ENCODE data around the gene SUSD4.

SUSD4 gene

DNA sequence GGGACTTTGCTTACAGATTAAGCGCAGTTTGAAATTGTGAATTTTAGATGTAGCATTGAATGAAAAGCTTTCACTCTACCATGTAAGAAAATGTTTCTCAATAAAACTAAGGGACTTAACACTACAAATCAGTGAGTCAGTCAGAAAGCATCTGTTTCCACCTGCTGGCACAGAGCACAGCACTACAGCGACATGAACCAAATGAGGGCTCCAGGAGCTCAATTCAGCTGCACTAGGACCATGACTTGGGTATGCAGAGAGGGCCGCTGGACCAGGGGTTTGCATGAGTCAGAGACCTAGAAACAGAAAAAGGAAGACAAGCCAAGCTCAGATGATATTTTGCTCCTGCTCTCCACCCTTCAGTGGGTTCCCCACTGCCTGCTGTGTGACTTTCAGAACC lies 5.2 kb downstream of the SUSD4 start:
- no peak for DNase-seq (ENCODE audit: low spot score)

DNA sequence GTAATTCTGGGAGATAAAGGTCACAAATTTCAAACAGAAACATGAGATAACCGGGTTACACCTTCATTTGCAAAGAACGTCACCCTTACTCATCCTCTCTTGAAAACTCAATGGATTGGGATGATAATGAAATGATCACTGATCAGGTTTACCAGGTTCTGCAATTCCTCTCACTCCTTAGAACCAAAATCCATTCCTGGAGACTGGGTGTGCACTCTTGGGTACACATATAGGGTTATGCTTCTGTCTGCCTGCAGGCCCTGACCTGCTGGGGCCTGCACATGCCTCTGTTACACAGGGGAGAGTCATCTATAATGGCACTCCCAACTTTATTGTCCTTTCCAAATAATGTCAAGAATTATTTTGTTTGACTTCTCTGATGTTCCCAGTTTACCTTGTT lies 8.3 kb downstream of the SUSD4 start:
- no peak for DNase-seq (ENCODE audit: low spot score)

DNA sequence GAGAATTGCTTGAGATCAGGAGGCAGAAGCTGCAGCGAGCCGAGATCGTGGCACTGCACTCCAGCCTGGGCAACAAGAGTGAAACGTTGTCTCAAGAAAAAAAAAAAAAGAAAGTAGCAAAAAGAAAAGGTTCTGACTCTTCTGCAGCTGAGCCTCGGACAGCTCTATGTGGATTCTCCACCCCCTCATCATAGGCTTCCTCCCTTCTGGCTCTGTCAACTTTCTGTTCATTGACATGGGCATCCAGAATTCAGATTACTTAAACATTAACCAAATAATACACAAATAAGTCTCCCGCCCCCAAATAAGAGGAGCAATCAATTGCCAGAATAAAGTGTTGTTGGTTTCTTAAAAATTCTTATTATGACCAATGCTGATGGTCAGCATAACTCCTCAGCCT lies 10.0 kb downstream of the SUSD4 start:
- no peak for DNase-seq (ENCODE audit: low spot score)

DNA sequence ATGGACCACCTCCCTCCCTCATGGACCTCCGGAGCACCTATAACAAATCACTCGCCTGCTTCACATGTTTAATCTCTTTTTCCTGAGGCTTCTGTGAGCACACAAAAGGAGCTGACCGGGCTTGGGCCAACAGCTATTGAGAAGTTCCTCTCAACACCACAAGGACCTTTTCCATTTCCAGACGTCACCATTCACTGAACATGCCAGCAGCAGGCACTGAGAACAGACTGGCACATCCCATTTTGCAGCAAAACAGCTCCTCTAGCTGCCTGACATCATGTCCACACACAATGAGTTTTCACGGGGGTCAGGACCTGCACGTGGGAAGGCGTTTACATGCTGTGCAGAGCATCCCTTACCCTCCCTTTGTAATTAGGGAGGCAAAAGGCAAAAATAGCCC lies 11.0 kb downstream of the SUSD4 start:
- no peak for DNase-seq (ENCODE audit: low spot score)

DNA sequence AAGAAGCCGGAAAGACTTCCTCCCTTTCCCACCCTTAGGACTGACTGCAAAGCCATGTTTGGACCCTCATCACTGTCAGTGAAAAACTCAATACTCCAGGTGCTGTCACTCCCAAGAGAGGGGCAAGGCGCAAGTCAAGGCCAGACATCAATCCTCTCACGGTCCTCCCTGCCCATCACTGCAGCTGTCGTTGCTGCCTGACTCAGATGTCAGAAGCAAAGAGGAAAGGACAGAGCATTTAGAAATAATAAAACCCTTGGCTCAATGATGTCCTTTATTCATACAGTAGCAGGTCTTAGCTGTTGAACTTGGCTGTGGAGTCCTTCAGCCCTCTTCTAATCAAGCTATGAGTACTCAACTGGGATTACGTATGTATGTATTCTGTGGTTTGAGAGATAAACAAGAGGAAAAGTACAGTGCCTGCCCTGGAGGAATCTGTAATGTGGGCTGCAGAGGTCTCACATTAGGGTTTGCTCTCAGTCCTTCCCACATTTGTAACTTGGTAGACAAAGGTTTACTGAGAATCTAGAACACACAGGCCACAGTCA lies 13.5 kb downstream of the SUSD4 start:
- no peak for DNase-seq (ENCODE audit: low spot score)

DNA sequence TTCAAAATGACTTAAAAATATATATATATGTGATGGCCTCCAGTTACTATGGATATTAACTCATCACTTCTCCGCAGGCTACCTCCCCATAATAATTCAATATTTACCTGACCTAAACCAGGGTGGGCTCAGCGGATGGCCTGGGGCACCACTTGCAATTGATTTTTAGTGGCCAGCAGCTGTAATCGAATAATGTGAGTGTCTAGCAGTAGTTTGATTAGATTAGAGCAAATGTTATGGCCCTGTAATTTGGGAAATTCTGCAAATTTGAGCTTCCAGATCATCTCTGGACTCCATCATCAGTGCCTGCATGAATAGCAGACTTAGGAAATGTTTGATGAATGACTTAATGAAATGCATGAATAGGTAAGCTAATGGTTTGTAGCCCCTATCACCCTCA lies 14.7 kb downstream of the SUSD4 start:
- no peak for DNase-seq (ENCODE audit: low spot score)

DNA sequence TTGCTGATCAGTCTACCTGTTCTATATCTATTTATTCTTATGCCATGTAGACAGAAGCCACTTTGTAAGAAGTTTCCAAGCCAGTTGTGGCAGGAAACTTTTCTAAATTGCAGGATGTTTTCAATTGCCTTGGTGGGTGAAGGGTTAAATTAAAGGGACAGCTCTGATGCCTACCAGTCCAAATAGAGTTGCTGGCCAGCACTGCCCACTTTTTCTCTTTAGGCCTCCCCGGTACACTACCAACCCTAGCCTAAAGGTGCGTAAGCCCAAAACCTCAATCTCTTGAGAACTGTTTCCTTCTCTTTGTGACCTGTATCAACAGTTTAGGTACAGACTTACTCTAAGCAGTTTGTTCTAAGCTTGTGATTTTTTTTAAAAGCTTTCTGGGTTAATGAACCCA lies 15.5 kb downstream of the SUSD4 start:
- DNase-seq (ENCODE audit: low spot score) = no peak

DNA sequence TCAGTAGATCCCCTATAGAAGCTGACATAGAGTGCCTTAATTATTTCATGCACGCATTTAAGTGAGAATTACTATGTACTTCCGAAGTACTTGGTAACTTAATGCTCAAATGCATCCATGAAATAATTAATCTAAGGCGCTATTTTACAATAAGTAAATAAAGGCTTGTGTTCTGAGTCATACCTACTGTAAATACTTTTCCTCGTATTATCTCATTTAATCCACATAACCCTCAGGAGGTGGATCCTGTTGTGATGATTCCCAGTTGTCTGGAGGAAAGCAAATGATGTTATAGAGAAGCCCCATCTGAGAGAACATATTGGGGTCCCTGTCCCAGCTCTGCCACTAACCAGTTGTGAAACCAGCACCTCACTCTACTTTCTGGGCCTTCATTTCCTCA lies 16.4 kb downstream of the SUSD4 start:
- DNase-seq (ENCODE audit: low spot score) = no peak

DNA sequence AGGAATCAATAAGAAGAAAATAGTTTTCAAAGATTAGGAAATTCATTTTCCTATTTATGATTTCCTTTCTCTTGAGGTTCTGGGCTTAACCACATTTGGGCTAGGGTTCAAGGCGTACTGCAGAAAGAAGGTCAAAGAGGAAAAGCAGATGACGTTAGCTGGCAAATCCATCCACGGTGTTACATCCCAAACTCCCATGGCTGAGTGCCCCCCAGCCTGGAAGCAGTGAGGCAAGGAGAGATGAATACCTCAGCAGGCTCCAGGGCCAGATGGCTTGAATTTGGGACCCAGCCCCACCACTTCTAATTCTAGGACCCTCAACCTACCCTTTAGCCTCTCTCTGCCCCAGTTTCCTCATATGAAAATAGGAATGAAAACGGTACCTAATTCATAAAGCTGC lies 17.7 kb downstream of the SUSD4 start:
- no peak for DNase-seq (ENCODE audit: low spot score)

DNA sequence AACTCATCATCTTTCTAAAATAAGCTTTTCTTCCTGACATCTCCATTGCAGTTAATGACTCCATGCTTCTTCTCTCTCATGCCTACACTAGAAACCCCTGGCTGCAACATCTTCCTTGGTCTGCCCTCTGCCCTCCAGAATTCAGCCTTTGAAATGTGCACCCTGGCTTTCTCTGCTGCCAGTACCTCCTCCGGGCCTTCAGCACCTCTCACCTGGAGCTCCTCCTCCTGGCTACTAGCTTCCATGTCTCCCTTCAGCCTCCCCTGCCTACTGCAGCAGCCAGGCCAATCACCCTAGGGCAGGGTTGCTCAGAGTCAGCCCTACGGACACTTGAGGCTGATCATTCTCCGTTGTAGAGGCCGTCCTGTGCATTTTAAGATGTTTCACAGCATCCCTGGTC lies 18.3 kb downstream of the SUSD4 start:
- no peak for DNase-seq (ENCODE audit: low spot score)

DNA sequence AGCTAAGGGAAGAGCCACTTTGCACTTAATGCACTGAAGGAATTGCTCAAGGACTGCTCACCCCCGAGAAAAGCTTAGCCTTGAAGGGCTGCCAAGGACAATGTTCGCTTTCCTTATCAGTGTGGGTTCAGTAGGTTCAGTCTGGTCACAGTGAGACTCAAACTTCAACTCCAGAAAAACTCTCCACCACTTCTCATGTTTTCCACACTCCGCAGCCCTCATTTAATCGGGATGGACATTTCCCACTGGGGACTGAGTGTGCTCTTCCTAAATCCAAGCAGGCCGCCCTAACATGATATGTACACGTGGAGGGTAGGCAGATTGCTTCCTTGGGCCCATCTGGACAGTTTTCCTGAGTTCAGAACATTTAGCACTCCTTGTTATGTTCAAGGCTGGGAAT lies 19.5 kb downstream of the SUSD4 start:
- DNase-seq (ENCODE audit: low spot score) = no peak

DNA sequence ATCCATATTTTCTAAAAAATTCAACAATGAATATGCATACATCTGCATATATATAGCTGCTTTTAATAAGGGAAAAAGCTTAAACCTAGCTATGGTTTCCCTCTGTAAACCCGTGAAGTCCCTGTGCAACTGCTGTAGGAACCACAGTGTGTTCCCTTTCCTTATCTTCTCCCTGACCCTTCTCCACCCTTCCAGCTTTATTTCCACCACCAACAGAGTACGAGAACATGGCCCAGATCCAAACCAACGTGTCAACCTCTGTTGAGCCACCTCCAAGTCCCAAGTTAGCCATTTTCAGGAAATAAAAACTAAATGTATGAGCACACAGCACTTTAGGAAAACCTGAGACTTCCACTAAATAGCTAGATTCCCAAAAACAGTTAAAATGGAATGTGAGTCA lies 20.3 kb downstream of the SUSD4 start:
- DNase-seq (ENCODE audit: low spot score) = no peak

DNA sequence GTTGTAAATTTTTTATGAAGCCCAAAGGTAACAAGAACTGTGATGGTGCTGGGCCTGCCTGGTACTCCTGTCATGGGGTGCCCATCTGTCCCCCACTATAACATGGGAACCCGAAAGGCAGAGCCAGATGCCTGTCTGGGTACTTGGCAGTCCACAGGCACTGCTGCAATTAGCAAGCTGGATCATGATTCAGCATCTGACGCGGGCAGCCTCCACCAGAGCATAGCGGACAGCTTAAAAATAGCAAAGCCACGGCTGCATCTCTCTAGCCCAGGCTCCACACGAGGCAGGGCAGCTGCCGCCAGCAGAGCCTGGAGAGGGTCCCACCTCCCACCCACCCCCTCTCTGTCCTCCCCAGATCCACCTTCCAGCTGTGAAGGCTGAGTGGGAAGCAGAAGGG lies 22.9 kb downstream of the SUSD4 start:
- DNase-seq (ENCODE audit: low spot score) = peak; percentile 73

DNA sequence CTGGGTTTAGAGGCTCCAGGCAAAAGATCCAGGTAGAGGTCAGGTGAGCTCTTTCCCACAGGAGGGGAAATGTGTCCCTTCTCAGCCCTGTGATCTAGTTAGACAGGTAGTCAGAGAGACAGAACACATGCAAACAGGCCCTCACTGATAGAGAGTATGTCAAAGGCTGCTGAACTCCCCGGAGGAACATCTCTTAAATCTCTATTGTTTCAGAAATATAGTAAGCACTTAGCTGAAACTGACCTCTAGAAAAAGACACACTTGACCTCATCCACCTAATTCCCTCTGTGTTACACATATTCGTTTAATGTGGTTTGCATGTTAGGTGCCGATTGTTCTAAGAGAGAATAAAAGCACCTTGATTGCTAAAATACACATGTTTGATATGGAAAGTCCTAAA lies 23.3 kb downstream of the SUSD4 start:
- no peak for DNase-seq (ENCODE audit: low spot score)

DNA sequence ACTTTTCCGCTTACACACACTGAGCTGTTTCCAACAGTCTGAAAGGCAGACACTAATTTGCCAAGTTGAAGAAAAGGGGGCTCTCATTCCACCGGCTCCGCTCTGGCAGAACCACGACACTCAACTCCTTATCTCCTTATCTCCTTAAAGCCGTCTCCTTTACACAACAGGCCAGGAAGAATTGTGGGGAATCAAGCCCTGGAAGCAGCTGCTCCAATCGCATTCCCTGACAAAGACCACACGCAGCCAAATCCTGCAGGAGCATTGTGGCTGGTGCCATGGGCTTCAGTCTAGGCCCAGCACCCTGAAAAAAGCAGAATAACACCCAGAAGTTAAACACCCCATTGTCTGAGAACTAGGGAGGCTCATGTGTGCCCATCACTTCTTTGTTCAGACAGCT lies 24.1 kb downstream of the SUSD4 start:
- no peak for DNase-seq (ENCODE audit: low spot score)

DNA sequence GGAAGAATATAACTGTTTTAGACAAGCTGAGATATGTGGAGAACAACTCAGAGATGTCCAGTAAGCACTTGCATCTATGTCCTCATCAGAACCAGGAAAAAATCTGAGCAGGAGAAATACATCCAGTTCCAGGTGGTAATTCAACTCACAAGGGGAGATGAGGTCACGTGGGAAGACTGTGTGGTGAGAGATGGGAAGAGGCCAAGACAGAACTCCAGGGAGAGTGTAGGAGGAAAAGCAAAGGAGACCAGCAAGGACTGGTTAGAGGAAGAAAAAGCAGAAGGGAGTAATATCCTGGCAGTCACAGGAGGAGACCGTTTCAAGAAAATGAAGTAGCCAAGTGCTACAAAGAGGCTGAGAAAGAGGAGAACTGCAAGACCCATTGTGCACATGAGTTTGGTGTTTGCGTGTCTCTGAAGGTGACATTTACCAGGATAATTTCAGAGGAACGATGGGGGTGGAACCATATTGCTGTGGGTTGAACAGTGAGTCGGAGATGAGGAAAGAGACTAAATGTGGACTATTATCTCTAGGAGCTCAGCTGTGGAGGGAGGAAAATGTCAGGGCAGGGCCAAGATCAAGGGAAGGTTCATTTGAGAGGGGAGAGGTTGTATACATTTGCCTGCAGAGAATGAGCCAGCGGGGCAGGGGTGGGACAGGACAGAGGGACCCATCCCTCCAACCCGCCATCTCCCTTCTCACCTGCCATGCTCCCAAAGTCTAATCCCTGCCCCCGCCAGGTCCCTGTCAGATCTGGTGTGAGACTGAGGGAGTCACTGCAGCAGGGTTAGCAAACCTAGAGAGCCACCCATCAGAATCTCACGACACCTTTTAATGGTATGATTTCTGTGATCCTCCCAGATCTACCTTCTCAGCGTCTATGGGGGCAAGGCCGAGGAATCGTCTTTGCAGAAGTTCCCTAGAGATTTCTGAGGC lies 24.9 kb downstream of the SUSD4 start:
- peak; percentile 22 for DNase-seq (ENCODE audit: low spot score)

DNA sequence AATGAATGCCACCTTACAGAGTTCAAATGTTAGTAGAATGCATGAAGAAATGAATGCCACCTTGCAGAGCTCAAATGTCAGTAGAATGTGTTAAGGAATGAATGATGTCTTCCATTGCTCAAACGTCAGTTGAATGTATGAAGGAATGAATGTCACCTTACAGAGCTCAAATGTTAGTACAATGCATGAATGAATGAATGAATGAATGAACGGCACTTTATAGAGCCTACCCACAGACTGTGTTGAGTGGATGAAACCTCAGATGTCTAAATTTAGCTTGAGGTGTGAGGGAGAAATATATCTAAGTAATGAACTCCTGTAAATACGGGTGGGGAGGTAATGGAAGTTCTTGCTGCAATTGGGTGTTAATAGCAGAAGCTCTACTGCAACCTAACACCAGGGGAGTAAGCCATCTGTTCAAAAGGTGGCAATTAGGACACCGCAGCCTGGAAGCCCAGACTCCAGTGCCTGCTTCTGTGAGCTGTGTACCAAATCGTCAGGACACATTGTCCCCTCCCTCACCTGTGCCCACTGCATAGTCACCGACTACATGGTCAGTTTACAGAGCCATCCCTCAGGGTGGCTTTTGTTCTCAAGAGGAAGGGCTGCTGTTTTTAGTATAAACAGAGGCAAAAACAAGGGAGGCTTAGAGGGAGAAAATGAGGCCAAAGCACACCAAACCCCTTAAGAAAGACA lies 26.7 kb downstream of the SUSD4 start:
- no peak for DNase-seq (ENCODE audit: low spot score)

DNA sequence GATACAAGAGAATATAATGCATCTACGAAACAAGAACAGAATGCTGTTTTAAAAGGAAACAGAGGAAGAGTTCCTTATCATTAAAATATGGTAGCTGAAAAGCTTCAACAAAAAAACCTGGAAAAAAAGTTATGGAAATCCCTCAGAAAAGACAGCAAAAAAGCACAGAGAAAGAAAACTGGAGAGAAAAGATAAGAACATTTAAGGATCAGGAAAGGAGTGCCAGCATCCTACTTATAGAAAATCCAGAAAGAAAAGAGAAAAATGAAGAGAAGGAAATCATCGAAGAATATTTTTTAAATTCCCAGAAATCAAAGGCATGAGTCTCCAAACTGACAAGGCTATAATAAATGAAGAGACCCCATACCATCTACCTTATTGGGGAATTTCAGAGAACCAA lies 29.8 kb downstream of the SUSD4 start:
- no peak for DNase-seq (ENCODE audit: low spot score)

DNA sequence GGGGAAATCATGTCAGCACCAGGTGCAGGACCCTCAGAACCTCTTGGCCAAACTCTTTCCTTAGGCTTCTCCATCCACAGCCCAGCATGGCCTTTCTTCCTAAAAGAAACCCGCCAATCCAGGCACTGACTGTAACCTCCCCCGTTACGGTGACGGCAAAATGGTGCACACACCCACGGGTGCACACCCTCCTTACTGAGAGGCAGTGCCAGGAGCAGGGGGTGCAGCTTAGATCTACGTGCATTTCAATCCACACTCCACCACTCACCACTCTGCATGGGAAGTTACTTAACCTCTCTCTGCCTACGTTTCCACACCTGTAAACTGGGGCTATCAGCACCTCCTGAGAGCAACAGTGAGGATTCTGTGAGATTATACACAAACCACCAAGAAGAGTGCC lies 31.0 kb downstream of the SUSD4 start:
- DNase-seq (ENCODE audit: low spot score) = no peak

DNA sequence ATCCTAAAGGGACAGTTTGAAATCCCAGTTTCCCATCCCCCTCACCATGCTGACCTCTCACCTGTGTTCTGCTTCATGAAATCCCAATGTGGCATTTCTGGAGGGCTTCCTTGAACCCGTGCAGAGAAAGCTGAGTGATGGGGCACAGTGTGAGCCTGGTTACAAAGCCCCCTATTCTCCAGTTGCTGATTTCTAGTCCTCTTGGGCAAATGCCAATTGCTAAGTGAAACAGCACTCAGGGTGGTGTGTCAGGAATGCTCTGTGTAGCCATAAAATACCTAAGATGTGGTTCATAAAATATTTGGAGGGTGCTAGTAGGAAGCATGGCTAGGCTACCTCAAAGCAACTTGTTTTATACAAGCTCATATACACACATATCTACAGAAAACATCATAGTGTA lies 32.0 kb downstream of the SUSD4 start:
- peak; percentile 79 for DNase-seq (ENCODE audit: low spot score)

DNA sequence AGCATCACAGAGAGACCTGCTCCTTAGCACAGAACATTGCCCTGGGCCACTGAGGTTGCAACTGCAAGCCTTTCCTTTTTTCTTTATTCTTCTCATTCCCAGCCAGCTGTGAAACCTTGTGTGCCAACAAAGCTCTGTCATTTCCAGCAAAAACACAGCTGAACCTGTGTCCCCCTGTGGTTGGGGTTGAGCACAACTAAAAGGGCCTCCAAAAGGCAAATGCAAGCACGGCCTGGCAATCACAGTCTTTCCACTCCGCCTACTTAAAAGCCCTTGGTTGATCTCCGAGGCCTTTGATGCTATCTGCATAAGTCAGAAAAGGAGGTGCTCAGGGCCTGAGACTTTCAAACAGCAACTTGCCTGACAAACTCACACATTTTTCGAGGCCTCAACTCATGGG lies 32.7 kb downstream of the SUSD4 start:
- DNase-seq (ENCODE audit: low spot score) = no peak

DNA sequence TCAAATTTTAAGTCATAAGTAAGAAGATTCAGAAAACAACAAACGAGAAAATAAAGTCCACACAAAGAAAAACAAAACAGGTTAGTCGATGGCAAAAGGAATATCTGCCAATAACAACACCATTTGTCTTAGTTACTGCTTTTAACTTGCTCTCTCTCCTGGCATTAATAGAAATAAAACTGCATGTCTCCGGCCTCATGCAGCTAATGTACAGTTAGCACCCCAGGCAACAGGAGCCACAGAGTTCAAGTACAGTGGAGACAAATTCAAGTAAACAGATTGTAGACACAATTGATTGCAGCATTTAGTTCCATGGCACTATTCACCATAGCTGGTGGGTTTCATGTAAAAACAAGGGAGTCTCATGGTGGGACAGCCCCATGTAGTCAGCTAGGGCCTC lies 33.5 kb downstream of the SUSD4 start:
- no peak for DNase-seq (ENCODE audit: low spot score)

DNA sequence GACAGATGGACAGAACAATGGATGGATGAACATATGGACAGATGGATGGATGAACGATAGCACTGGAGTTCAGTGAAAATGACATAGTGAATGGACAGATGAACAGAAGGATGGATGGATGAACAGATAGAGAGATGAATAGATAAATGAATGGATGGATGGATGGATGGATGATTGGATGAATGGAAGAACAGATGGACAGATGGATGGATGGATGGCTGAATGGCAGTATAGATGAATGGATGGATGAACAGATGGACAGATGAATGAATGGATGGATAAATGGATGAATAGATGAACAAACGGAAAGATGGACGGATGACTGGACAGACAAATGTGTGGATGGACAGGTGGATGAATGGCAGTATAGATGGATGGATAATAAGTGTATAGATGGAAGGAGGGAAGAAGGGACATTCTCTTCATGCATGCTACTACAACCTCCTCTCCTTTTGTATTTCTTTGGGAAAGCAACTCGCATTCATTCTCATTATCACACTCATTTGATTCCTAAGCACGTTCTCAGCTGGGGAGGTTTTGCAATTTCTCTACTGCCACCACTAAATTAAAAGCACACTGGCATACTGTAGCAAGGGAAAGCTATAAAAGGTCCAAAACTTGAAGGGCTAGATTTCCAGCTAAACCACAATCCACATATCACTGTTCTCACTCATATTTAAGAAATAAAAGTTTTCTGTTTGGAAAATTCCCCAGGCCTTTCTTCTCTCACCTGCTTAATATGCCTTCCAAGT lies 34.1 kb downstream of the SUSD4 start:
- no peak for DNase-seq (ENCODE audit: low spot score)

Measured in AG08395 (cell line).